ENCODE results near the gene CSF2. TPM values are rescaled to one million over a fixed set of nuclear protein-coding genes. Genes with fewer than 3 reads are reported as not detected.
"Not testable (repeated sequence)": the region's sequence is repeated elsewhere in the genome, so short reads cannot be mapped to it uniquely, and the experiment has no call there.

CSF2 gene
- total RNA-seq, 1 experiment from 2014 or later, result 0.30 TPM

DNA sequence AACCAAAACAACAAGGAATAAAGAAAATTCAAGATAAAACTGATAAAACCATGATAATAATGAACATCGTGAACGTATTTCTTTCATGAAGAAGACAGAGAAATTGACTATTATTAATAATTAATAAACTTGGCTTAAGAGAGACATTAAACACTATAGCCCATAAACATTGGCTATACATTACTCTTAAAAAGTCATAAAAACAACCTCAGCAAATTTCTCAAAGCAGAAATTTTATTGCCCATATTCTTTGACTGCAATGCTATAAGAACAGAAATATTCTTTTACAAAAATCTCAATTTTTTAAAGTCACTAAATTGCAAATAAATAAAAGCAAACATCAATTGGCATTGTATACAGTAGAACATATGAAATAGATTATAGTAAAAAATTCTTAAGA lies 42.5 kb downstream of the CSF2 start:
- no peak overlapping the region for H3K4me2 ChIP-seq (ENCODE audit: low read length)
- ChIA-PET RAD21 (ENCODE audit: low non-redundant PET in 1 of 2, low total read pairs in 2 of 2, uncharacterized antibody in 2 of 2, unreplicated experiment in 2 of 2) (no interaction called here), POLR2A (no interaction called here), CTCF (no interaction called here)
- H3K27me3 ChIP-seq (ENCODE audit: insufficient read depth, low read length), result no peaks in the 10 kb centered on the region
- no peaks in the 10 kb centered on the region for H3K9me3 ChIP-seq (ENCODE audit: control insufficient read depth in 1 of 2, insufficient read depth in 1 of 2, low read depth in 1 of 2, low read length in 2 of 2)
- DNase-seq (ENCODE audit: low read depth, low spot score), result no peak
- no peaks in the 10 kb centered on the region for H3K36me3 ChIP-seq (ENCODE audit: control insufficient read depth in 1 of 2, insufficient read depth in 2 of 2, low read length in 2 of 2)
- TF ChIP-seq CEBPB (IDR thresholded peaks at IDR 0.05; ENCODE audit: low read depth), result no peak
- BruUV-seq (replicated peaks), result no TSS peak
- H3K27ac ChIP-seq (ENCODE audit: low read depth, low read length), result no peak overlapping the region
- no peaks in the 10 kb centered on the region for H4K20me1 ChIP-seq (ENCODE audit: insufficient read depth)
- no peaks in the 10 kb centered on the region for H3K9me2 ChIP-seq (ENCODE audit: insufficient read depth)
- no peaks in the 10 kb centered on the region for H3K79me2 ChIP-seq (ENCODE audit: insufficient read depth, low read length)
- intact Hi-C loops (cut with micrococcal nuclease), result no loop called here
- H3K4me1 ChIP-seq (ENCODE audit: control insufficient read depth in 1 of 2, insufficient read depth in 2 of 2, low read length in 2 of 2), result no peaks in the 10 kb centered on the region
- no peak overlapping the region for H3K9ac ChIP-seq (ENCODE audit: low read length)
- no peak for ATAC-seq
- no peak overlapping the region for H2AFZ ChIP-seq (ENCODE audit: low read depth, low read length, poor library complexity, severe bottlenecking)
- H3K4me3 ChIP-seq (replicated peaks in 1 of 2; ENCODE audit: low read depth in 1 of 2, low read length in 2 of 2), result no peak overlapping the region

GRCh38 chr5:132116909-132117489 lies 43.4 kb downstream of the CSF2 start:
- H3K79me2 ChIP-seq (ENCODE audit: insufficient read depth, low read length); H3K27ac ChIP-seq (ENCODE audit: low read depth, low read length); H3K9me2 ChIP-seq (ENCODE audit: insufficient read depth); H3K4me3 ChIP-seq (replicated peaks in 1 of 2; ENCODE audit: low read depth in 1 of 2, low read length in 2 of 2); H3K36me3 ChIP-seq (ENCODE audit: control insufficient read depth in 1 of 2, insufficient read depth in 2 of 2, low read length in 2 of 2); H3K4me1 ChIP-seq (ENCODE audit: control insufficient read depth in 1 of 2, insufficient read depth in 2 of 2, low read length in 2 of 2); H3K4me2 ChIP-seq (ENCODE audit: low read length); CTCF ChIA-PET; POLR2A ChIA-PET; RAD21 ChIA-PET (ENCODE audit: low non-redundant PET in 1 of 2, low total read pairs in 2 of 2, uncharacterized antibody in 2 of 2, unreplicated experiment in 2 of 2); BruUV-seq (replicated peaks); H3K9ac ChIP-seq (ENCODE audit: low read length); H2AFZ ChIP-seq (ENCODE audit: low read depth, low read length, poor library complexity, severe bottlenecking); intact Hi-C loops (cut with micrococcal nuclease); H4K20me1 ChIP-seq (ENCODE audit: insufficient read depth); ATAC-seq; H3K9me3 ChIP-seq (ENCODE audit: control insufficient read depth in 1 of 2, insufficient read depth in 1 of 2, low read depth in 1 of 2, low read length in 2 of 2); H3K27me3 ChIP-seq (ENCODE audit: insufficient read depth, low read length); DNase-seq (ENCODE audit: low read depth, low spot score): not testable (repeated sequence)

DNA sequence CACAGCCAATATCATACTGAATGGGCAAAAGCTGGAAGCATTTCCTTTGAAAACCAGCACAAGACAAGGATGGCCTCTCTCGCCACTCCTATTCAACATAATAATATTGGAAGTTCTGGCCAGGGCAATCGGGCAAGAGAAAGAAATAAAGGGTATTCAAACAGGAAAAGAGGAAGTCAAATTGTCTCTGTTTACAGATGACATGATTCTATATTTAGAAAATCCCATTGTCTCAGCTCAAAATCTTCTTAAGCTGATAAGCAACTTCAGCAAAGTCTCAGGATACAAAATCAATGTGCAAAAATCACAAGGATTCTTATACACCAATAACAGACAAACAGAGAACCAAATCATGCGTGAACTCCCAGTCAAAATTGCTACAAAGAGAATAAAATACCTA lies 47.1 kb downstream of the CSF2 start:
- H4K20me1 ChIP-seq (ENCODE audit: insufficient read depth); H3K27me3 ChIP-seq (ENCODE audit: insufficient read depth, low read length); CTCF ChIA-PET; BruUV-seq (replicated peaks); H3K9ac ChIP-seq (ENCODE audit: low read length); RAD21 ChIA-PET (ENCODE audit: low non-redundant PET in 1 of 2, low total read pairs in 2 of 2, uncharacterized antibody in 2 of 2, unreplicated experiment in 2 of 2); H3K4me3 ChIP-seq (replicated peaks in 1 of 2; ENCODE audit: low read depth in 1 of 2, low read length in 2 of 2); H3K36me3 ChIP-seq (ENCODE audit: control insufficient read depth in 1 of 2, insufficient read depth in 2 of 2, low read length in 2 of 2); POLR2A ChIA-PET; H3K9me3 ChIP-seq (ENCODE audit: control insufficient read depth in 1 of 2, insufficient read depth in 1 of 2, low read depth in 1 of 2, low read length in 2 of 2); H3K27ac ChIP-seq (ENCODE audit: low read depth, low read length); DNase-seq (ENCODE audit: low read depth, low spot score); H3K4me1 ChIP-seq (ENCODE audit: control insufficient read depth in 1 of 2, insufficient read depth in 2 of 2, low read length in 2 of 2); ATAC-seq; intact Hi-C loops (cut with micrococcal nuclease); H3K79me2 ChIP-seq (ENCODE audit: insufficient read depth, low read length); H2AFZ ChIP-seq (ENCODE audit: low read depth, low read length, poor library complexity, severe bottlenecking); H3K9me2 ChIP-seq (ENCODE audit: insufficient read depth); H3K4me2 ChIP-seq (ENCODE audit: low read length): not testable (repeated sequence)

GRCh38 chr5:132122971-132123370 lies 49.4 kb downstream of the CSF2 start:
- BruUV-seq (replicated peaks); POLR2A ChIA-PET; H3K4me2 ChIP-seq (ENCODE audit: low read length); RAD21 ChIA-PET (ENCODE audit: low non-redundant PET in 1 of 2, low total read pairs in 2 of 2, uncharacterized antibody in 2 of 2, unreplicated experiment in 2 of 2); H3K9me2 ChIP-seq (ENCODE audit: insufficient read depth); intact Hi-C loops (cut with micrococcal nuclease); H3K79me2 ChIP-seq (ENCODE audit: insufficient read depth, low read length); H3K27me3 ChIP-seq (ENCODE audit: insufficient read depth, low read length); H3K9ac ChIP-seq (ENCODE audit: low read length); H3K9me3 ChIP-seq (ENCODE audit: control insufficient read depth in 1 of 2, insufficient read depth in 1 of 2, low read depth in 1 of 2, low read length in 2 of 2); H3K4me1 ChIP-seq (ENCODE audit: control insufficient read depth in 1 of 2, insufficient read depth in 2 of 2, low read length in 2 of 2); H2AFZ ChIP-seq (ENCODE audit: low read depth, low read length, poor library complexity, severe bottlenecking); H3K36me3 ChIP-seq (ENCODE audit: control insufficient read depth in 1 of 2, insufficient read depth in 2 of 2, low read length in 2 of 2); DNase-seq (ENCODE audit: low read depth, low spot score); CTCF ChIA-PET; H3K4me3 ChIP-seq (replicated peaks in 1 of 2; ENCODE audit: low read depth in 1 of 2, low read length in 2 of 2); H4K20me1 ChIP-seq (ENCODE audit: insufficient read depth); ATAC-seq; H3K27ac ChIP-seq (ENCODE audit: low read depth, low read length): not testable (repeated sequence)

Data from HCT116 (cell line).